Measurements from ENCODE around the gene MYO1C. TPM values are rescaled to one million over a fixed set of nuclear protein-coding genes. Genes with fewer than 3 reads are reported as not detected.
"Not testable (repeated sequence)": the region's sequence is repeated elsewhere in the genome, so short reads cannot be mapped to it uniquely, and the experiment has no call there.

MYO1C gene
- total RNA-seq, 4 donors from 2014 or later = 89.1 to 276 (median 116) TPM

- TF ChIP-seq CTCF (IDR thresholded peaks at IDR 0.05) (no peak), POLR2A (IDR thresholded peaks at IDR 0.05) (no peak)
- Histone ChIP-seq H3K27me3 (no peaks in the 10 kb centered on the region), H3K4me3 (no peak overlapping the region), H3K27ac (no peak overlapping the region), H3K36me3 (no peaks in the 10 kb centered on the region), H3K9me3 (no peaks in the 10 kb centered on the region), H3K4me1 (no peaks in the 10 kb centered on the region)
- intact Hi-C loops (cut with DNase I; ENCODE audit: low total_unique reads) = no loop called here
- no peak for DNase-seq
These were observed 68.9 kb downstream of the MYO1C start for GRCh38 chr17:1423456-1424135.

GRCh38 chr17:1422885-1423284 lies 69.6 kb downstream of the MYO1C start:
- Histone ChIP-seq H3K36me3 (no peaks in the 10 kb centered on the region), H3K9me3 (no peaks in the 10 kb centered on the region), H3K27me3 (no peaks in the 10 kb centered on the region), H3K4me3 (no peak overlapping the region), H3K27ac (no peak overlapping the region), H3K4me1 (no peaks in the 10 kb centered on the region)
- intact Hi-C loops (cut with DNase I; ENCODE audit: low total_unique reads) = no loop called here
- TF ChIP-seq CTCF (IDR thresholded peaks at IDR 0.05) (no peak), POLR2A (IDR thresholded peaks at IDR 0.05) (no peak)
- DNase-seq = no peak

GRCh38 chr17:1421470-1421869 lies 71.0 kb downstream of the MYO1C start:
- DNase-seq = no peak
- H3K36me3 ChIP-seq = no peaks in the 10 kb centered on the region
- intact Hi-C loops (cut with DNase I; ENCODE audit: low total_unique reads) = no loop called here
- no peak overlapping the region for H3K27ac ChIP-seq
- no peak overlapping the region for H3K4me3 ChIP-seq
- no peaks in the 10 kb centered on the region for H3K9me3 ChIP-seq
- H3K4me1 ChIP-seq = no peaks in the 10 kb centered on the region
- TF ChIP-seq POLR2A (IDR thresholded peaks at IDR 0.05) = no peak
- no peak for TF ChIP-seq CTCF (IDR thresholded peaks at IDR 0.05)
- H3K27me3 ChIP-seq = no peaks in the 10 kb centered on the region

- intact Hi-C loops (cut with DNase I; ENCODE audit: low total_unique reads) = no loop called here
- H3K4me3 ChIP-seq = no peak overlapping the region
- H3K9me3 ChIP-seq = no peaks in the 10 kb centered on the region
- no peak for TF ChIP-seq POLR2A (IDR thresholded peaks at IDR 0.05)
- TF ChIP-seq CTCF (IDR thresholded peaks at IDR 0.05) = no peak
- H3K36me3 ChIP-seq = no peaks in the 10 kb centered on the region
- H3K4me1 ChIP-seq = no peaks in the 10 kb centered on the region
- H3K27ac ChIP-seq = no peak overlapping the region
- no peaks in the 10 kb centered on the region for H3K27me3 ChIP-seq
- no peak for DNase-seq
These were observed 71.5 kb downstream of the MYO1C start for GRCh38 chr17:1420981-1421380.

- H3K36me3 ChIP-seq = no peaks in the 10 kb centered on the region
- DNase-seq = no peak
- H3K27ac ChIP-seq = no peak overlapping the region
- no peaks in the 10 kb centered on the region for H3K27me3 ChIP-seq
- no peak overlapping the region for H3K4me3 ChIP-seq
- intact Hi-C loops (cut with DNase I; ENCODE audit: low total_unique reads) = no loop called here
- TF ChIP-seq CTCF (IDR thresholded peaks at IDR 0.05) = no peak
- no peak for TF ChIP-seq POLR2A (IDR thresholded peaks at IDR 0.05)
- H3K4me1 ChIP-seq = no peaks in the 10 kb centered on the region
- no peaks in the 10 kb centered on the region for H3K9me3 ChIP-seq
These were observed 72.3 kb downstream of the MYO1C start for GRCh38 chr17:1420163-1420562.

GRCh38 chr17:1418476-1418875 lies 74.0 kb downstream of the MYO1C start:
- H3K9me3 ChIP-seq; H3K36me3 ChIP-seq; H3K27ac ChIP-seq; H3K4me1 ChIP-seq; intact Hi-C loops (cut with DNase I; ENCODE audit: low total_unique reads); H3K27me3 ChIP-seq; H3K4me3 ChIP-seq; DNase-seq: not testable (repeated sequence)
